OCI-LY3 (cell line): ENCODE results near the gene SEMA5A.
A peak's percentile ranks its signal among the peaks of the same experiment; 100 is the strongest.

ENCODE experiments used
- H2AFZ ChIP-seq: fragments of 200-600, 300-600 bp; shearing (Covaris generic); 2 replicates; pipeline ENCODE4 v1.6.0; 2014; ENCODE audit warnings: antibody characterized with exemption, low read depth, low read length
- H3K27ac ChIP-seq: fragments of 200-600, 300-600 bp; sonication (generic); 2 replicates; pipeline ENCODE4 v1.5.1; 2014; ENCODE audit warnings: mild to moderate bottlenecking, low read length, moderate library complexity, mixed read lengths
- H3K27me3 ChIP-seq: fragments of 200-600, 300-600 bp; sonication (generic); 2 replicates; pipeline ENCODE4 v1.6.1; 2014; ENCODE audit warnings: low read depth, low read length, mixed read lengths
- H3K36me3 ChIP-seq: fragments of 200-600, 300-600 bp; sonication (generic); replicated peaks from 2 replicates; pipeline ENCODE3; 2014; ENCODE audit warnings: low read depth, low read length, mixed read lengths
- H3K4me1 ChIP-seq: fragments of 300-600, 200-600 bp; sonication (generic); 2 replicates; pipeline ENCODE4 v1.6.1; 2014; ENCODE audit warnings: low read length, mixed read lengths
- H3K4me2 ChIP-seq: fragments of 200-600, 300-600 bp; sonication (generic); 2 replicates; pipeline ENCODE4 v1.6.1; 2014; ENCODE audit warnings: low read length, mixed read lengths
- H3K4me3 ChIP-seq: fragments of 300-600, 200-600 bp; sonication (generic); 2 replicates; pipeline ENCODE4 v1.5.1; 2014; ENCODE audit warnings: antibody characterized with exemption, mild to moderate bottlenecking, low read length, moderate library complexity
- H3K79me2 ChIP-seq: fragments of 300-600, 200-600 bp; shearing (Covaris generic); 2 replicates; pipeline ENCODE4 v1.6.1; 2014; ENCODE audit warnings: mild to moderate bottlenecking, low read length, mixed read lengths
- H3K9ac ChIP-seq: fragments of 300-600, 200-600 bp; shearing (Covaris generic); 2 replicates; pipeline ENCODE4 v1.6.0; 2014; ENCODE audit warnings: mild to moderate bottlenecking, low read length, moderate library complexity
- H3K9me3 ChIP-seq: fragments of 200-600, 300-600 bp; shearing (Covaris generic); 2 replicates; pipeline ENCODE4 v1.6.1; 2014; ENCODE audit warnings: low read length, mixed read lengths; ENCODE audit not compliant: insufficient read depth
- H4K20me1 ChIP-seq: fragments of 200-600, 300-600 bp; sonication (generic); 2 replicates; pipeline ENCODE4 v1.6.1; 2016; ENCODE audit warnings: low read length, mixed read lengths; ENCODE audit not compliant: insufficient read depth
- CTCF ChIP-seq: fragments of 200-600, 300-600 bp; sonication (generic); IDR thresholded peaks from 2 replicates; pipeline ENCODE4 v1.5.1; 2014; ENCODE audit warnings: antibody characterized with exemption, low read length, low read depth
- EZH2phosphoT487 ChIP-seq: fragments of 200-600 bp; shearing (Covaris generic); IDR thresholded peaks from 2 replicates; pipeline ENCODE4 v1.6.1; 2018; ENCODE audit warnings: antibody characterized with exemption, mixed run types, low read depth

Gene SEMA5A

GRCh38 chr5:8997542-8998070 lies 548.3 kb downstream of the SEMA5A start:
- Histone ChIP-seq H3K27me3 (no peaks in the 10 kb centered on the region), H3K9ac (no peak overlapping the region), H3K36me3 (no peaks in the 10 kb centered on the region), H3K9me3 (no peaks in the 10 kb centered on the region), H2AFZ (no peak overlapping the region), H3K4me1 (no peaks in the 10 kb centered on the region), H4K20me1 (no peaks in the 10 kb centered on the region), H3K4me2 (no peak overlapping the region), H3K4me3 (no peak overlapping the region), H3K79me2 (no peaks in the 10 kb centered on the region), H3K27ac (no peak overlapping the region)
- no peak for TF ChIP-seq EZH2phosphoT487
- TF ChIP-seq CTCF: no peak

- TF ChIP-seq CTCF (peak; percentile 16; the same call in 1 of the 2 replicates), EZH2phosphoT487 (no peak)
These were observed 552.8 kb downstream of the SEMA5A start for GRCh38 chr5:8993031-8993430.

More at GRCh38 chr5:8993031-8993430, 552.8 kb downstream of the SEMA5A start:
- Histone ChIP-seq H4K20me1 (no peaks in the 10 kb centered on the region), H3K4me2 (no peak overlapping the region), H3K36me3 (no peaks in the 10 kb centered on the region), H3K4me3 (no peak overlapping the region), H3K9me3 (no peaks in the 10 kb centered on the region), H2AFZ (no peak overlapping the region), H3K79me2 (no peaks in the 10 kb centered on the region), H3K27me3 (no peaks in the 10 kb centered on the region), H3K4me1 (no peaks in the 10 kb centered on the region), H3K9ac (no peak overlapping the region), H3K27ac (no peak overlapping the region)
